Adrenal gland (tissue), 12 donors: Measurements from ENCODE around the gene NPAS3. TPM values are rescaled to one million over a fixed set of nuclear protein-coding genes. Genes with fewer than 3 reads are reported as not detected.

Source experiments
- DNase-seq, 7 donors: peaks; one replicate each; pipeline ENCODE4 v3.0.0-alpha.2; 2019 to 2020
- H3K27ac ChIP-seq, 5 donors: fragments of 200-600 bp; sonication (generic) in 4 of 5; 1 replicate in 3 of 5; 2 replicates in 2 of 5; pipeline versions ENCODE4 v1.5.1 to v1.8.0; 2016 to 2020; ENCODE audit warnings: mild to moderate bottlenecking in 1 of 5
- H3K27me3 ChIP-seq: fragments of 200-600 bp; 2 replicates; pipeline ENCODE4 v1.8.0; 2021
- H3K36me3 ChIP-seq, 2 donors: fragments of 200-600 bp; replicated peaks in 1 of 2; 1 replicate in 1 of 2; 2 replicates in 1 of 2; pipeline versions ENCODE4 v1.5.1 to v1.8.0; 2018 to 2022
- H3K4me1 ChIP-seq, 2 donors: fragments of 200-600 bp; replicated peaks in 1 of 2; 1 replicate in 1 of 2; 2 replicates in 1 of 2; pipeline versions ENCODE4 v1.5.1 to v1.8.0; 2018 to 2021
- H3K4me3 ChIP-seq, 4 donors: fragments of 200-600 bp; sonication (generic) in 3 of 4; one replicate each; pipeline ENCODE4 v1.5.1; 2016 to 2018
- H3K9me3 ChIP-seq, 3 donors: fragments of 200-600 bp; sonication (generic) in 1 of 3; replicated peaks in 1 of 3; 1 replicate in 2 of 3; 2 replicates in 1 of 3; pipeline versions ENCODE4 v1.5.1 to v1.8.0; 2016 to 2021
- CTCF ChIP-seq, 6 experiments: fragments of 450-650 bp in 4 of 6; fragments of 200-600 bp in 2 of 6; sonication (generic) in 1 of 6; IDR thresholded peaks; 1 replicate in 5 of 6; 2 replicates in 1 of 6; pipeline versions ENCODE4 v1.5.1 to v1.8.0; 2016 to 2021; ENCODE audit warnings: antibody characterized with exemption in 6 of 6, mild to moderate bottlenecking in 2 of 6, moderate library complexity in 1 of 6
- POLR2A ChIP-seq, 2 donors: fragments of 450-650 bp; IDR thresholded peaks; one replicate each; pipeline ENCODE4 v1.6.1; 2017; ENCODE audit warnings: antibody characterized with exemption in 2 of 2, mild to moderate bottlenecking in 2 of 2, moderate library complexity in 1 of 2
- WGBS, 4 donors: extraction: QIAGEN DNeasy Blood & Tissue Kit in 2 of 4; methylation state at CpG; one replicate each; pipeline versions ENCODE4 v1.1.5 to v1.1.7; 2013 to 2017; 5-methylcytosine and 5-hydroxymethylcytosine counted together
- intact Hi-C, 2 donors: fragments of 100-400 bp; cut with DNase I; formaldehyde crosslinking; loops; one replicate each; pipeline versions ENCODE4 v1.14.1 to v1.15.0; 2022 to 2023
- polyA plus RNA-seq, 3 donors: library from polyadenylated mRNA; stranded (reverse); fragments of 200-250 nt in 2 of 3; fragments of 350-450 nt in 1 of 3; fragmentation: Illumina TruSeq in 1 of 3; extraction: RNeasy Lipid Tissue Mini Kit (QIAGEN cat#74804) in 1 of 3; gene quantifications; one replicate each; pipeline ENCODE4 v1.2.3, GENCODE V29; 2013 to 2014
- total RNA-seq, 9 donors: library from RNA; depleted of rRNA in 4 of 9; stranded (reverse); fragments of >200 nt in 4 of 9; fragments of 120-200 nt in 1 of 9; fragmentation: NEBNext Ultra II Directional in 1 of 9; extraction: Animal tissue kit (Norgen Biotek cat#: 25700) in 1 of 9; gene quantifications; one replicate each; pipeline versions ENCODE4 v1.1.0 to v1.2.4, GENCODE V29; 2013 to 2023
- donor health status: healthy with polysubstance abuse.
- donor health status: Bipolar disorder and iron deficiency.
- donor health status: DM: yes; HTN: yes; CAD: no.
- donor health status: DM: no; HTN: no; CAD: no.
- donor health status: DM: no; HTN: no; CAD: no.
- donor health status: DM: yes; HTN: yes; CAD: no.

Gene NPAS3
- total and polyA plus RNA-seq, 12 donors, result 0.36 to 7.5 (median 1.5) TPM

DNA sequence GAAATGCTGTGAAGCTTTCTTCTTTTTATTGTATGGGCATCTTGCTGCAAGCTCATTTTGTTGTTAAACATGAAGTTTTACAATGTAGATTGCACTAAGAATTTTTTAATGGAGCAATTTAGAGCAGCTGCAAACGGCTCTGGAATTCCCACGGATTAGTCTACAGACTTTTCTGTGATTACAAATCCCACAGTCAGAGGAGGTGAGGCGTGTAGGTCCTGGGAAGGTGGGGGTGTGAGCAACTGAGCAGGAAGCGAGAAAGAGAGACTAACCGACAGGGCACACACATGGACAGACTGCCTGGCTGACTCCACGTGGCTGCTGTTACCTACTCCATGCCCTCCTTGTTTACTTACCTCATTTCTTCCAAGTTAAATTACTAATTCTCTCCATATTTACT, 348.5 kb downstream of the NPAS3 start:
- H3K4me3 ChIP-seq, result no peak overlapping the region
- no peaks in the 10 kb centered on the region for H3K27me3 ChIP-seq
- intact Hi-C loops, result no loop called here
- no peak for TF ChIP-seq POLR2A (IDR thresholded peaks at IDR 0.05)
- no peak for TF ChIP-seq CTCF (IDR thresholded peaks at IDR 0.05)
- H3K27ac ChIP-seq, result no peak overlapping the region
- WGBS, 4 donors, result 71 to 76% (median 74%) methylated on average over 6 of the region's 6 CpGs
- H3K4me1 ChIP-seq, result no peaks in the 10 kb centered on the region
- no peak for DNase-seq
- H3K36me3 ChIP-seq, result no peaks in the 10 kb centered on the region
- no peaks in the 10 kb centered on the region for H3K9me3 ChIP-seq

DNA sequence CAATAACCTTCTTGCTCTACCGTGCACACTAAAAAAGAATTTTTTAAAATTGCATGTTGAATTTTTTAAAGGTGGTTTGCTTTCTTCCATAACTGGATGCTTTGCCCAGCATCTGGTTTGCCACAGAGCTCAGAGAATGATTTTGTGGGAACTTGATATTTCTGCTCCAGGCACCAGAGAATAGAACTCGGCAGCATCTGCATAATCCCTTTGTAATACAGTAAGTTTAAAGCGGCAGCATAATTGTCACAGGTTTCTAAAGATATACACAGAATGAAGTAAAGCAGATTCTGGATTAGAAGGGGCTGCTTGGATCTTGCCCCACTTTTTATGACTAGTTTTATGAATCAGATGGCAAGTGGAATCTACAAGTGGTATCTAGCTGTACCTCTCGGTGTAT, 352.0 kb downstream of the NPAS3 start:
- WGBS, 4 donors, result 82 to 92% (median 85%) methylated on average over 4 of the region's 4 CpGs
- TF ChIP-seq CTCF (IDR thresholded peaks at IDR 0.05) (no peak), POLR2A (IDR thresholded peaks at IDR 0.05) (no peak)
- H3K9me3 ChIP-seq, result no peaks in the 10 kb centered on the region
- no peaks in the 10 kb centered on the region for H3K36me3 ChIP-seq
- no peak overlapping the region for H3K27ac ChIP-seq
- H3K4me1 ChIP-seq, result no peaks in the 10 kb centered on the region
- no peak overlapping the region for H3K4me3 ChIP-seq
- intact Hi-C loops, result no loop called here
- no peaks in the 10 kb centered on the region for H3K27me3 ChIP-seq
- DNase-seq, result no peak

- no peaks in the 10 kb centered on the region for H3K36me3 ChIP-seq
- intact Hi-C loops, result no loop called here
- H3K27ac ChIP-seq, result no peak overlapping the region
- DNase-seq, result no peak
- 85 to 95% (median 90%) methylated on average over 8 of the region's 8 CpGs for whole genome bisulfite sequencing, 4 donors
- H3K4me1 ChIP-seq, result no peaks in the 10 kb centered on the region
- H3K27me3 ChIP-seq, result no peaks in the 10 kb centered on the region
- H3K9me3 ChIP-seq, result no peaks in the 10 kb centered on the region
- H3K4me3 ChIP-seq, result no peak overlapping the region
- no peak for TF ChIP-seq POLR2A (IDR thresholded peaks at IDR 0.05)
- no peak for TF ChIP-seq CTCF (IDR thresholded peaks at IDR 0.05)
Observed at GRCh38 chr14:33291529-33292104, 352.9 kb downstream of the NPAS3 start.

DNA sequence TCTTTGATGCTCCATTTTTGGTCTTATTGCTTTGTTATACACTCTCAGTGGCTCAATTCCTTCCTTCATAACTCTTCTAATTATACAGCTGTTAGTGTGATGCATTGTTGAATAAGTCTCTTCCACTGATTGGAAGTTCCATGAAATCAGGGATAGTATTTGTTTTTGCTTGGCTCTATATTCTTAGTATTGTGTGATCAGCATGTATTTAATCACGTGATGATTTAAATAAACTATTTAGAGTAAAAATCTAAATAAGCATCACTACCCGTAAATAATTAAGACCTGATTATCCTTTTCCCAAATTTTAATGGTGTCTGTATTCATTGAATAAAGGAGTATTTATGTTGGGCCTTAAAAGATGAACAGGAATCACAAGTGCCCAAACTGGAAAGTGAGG, 355.7 kb downstream of the NPAS3 start:
- Histone ChIP-seq H3K36me3 (no peaks in the 10 kb centered on the region), H3K27ac (no peak overlapping the region), H3K4me1 (no peaks in the 10 kb centered on the region), H3K27me3 (no peaks in the 10 kb centered on the region), H3K9me3 (no peaks in the 10 kb centered on the region), H3K4me3 (no peak overlapping the region)
- intact Hi-C loops, result no loop called here
- no peak for TF ChIP-seq POLR2A (IDR thresholded peaks at IDR 0.05)
- TF ChIP-seq CTCF (IDR thresholded peaks at IDR 0.05), result no peak
- DNase-seq, result no peak
- 90 to 96% (median 92%) methylated on average over 2 of the region's 2 CpGs for WGBS, 4 donors
